Measurements from ENCODE around the gene TDRD15.
"Not testable (repeated sequence)": the region's sequence is repeated elsewhere in the genome, so short reads cannot be mapped to it uniquely, and the experiment has no call there.

Gene TDRD15

DNA sequence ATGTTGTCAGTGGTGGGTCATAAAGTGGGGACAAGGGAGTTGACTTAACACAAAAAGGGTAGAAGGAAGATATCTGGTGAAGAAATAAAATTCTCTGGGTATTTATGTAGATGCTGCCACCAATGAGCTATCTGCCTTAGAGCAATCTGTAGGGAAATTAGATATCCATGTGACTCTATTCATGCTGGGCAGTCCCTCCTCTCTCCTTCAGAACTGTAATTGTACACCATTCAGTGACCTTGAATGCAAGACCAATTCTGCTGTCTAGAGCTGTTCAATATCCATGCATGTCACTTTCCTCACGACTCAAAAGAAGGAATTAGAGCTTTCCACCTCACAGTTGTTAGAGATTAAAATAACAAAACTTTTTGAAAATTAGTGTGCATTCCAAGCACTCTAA, 28.6 kb upstream of the TDRD15 start:
- no peak overlapping the region for H3K4me3 ChIP-seq (replicated peaks; ENCODE audit: low read depth, low read length)
- no peaks in the 10 kb centered on the region for H3K27me3 ChIP-seq (replicated peaks; ENCODE audit: control insufficient read depth, insufficient read depth, low read length)
- no peak for TF ChIP-seq CTCF (IDR thresholded peaks at IDR 0.05; ENCODE audit: insufficient read depth, low read length, poor library complexity, severe bottlenecking)
- DNase-seq (ENCODE audit: extremely low read depth, insufficient read length), result no peak
- no peaks in the 10 kb centered on the region for H3K36me3 ChIP-seq (ENCODE audit: control insufficient read depth, insufficient read depth, low read length)

GRCh38 chr2:21095714-21096113, 28.1 kb upstream of the TDRD15 start:
- Histone ChIP-seq H3K27me3 (replicated peaks; ENCODE audit: control insufficient read depth, insufficient read depth, low read length) (no peaks in the 10 kb centered on the region), H3K4me3 (replicated peaks; ENCODE audit: low read depth, low read length) (no peak overlapping the region), H3K36me3 (ENCODE audit: control insufficient read depth, insufficient read depth, low read length) (no peaks in the 10 kb centered on the region)
- no peak for TF ChIP-seq CTCF (IDR thresholded peaks at IDR 0.05; ENCODE audit: insufficient read depth, low read length, poor library complexity, severe bottlenecking)
- no peak for DNase-seq (ENCODE audit: extremely low read depth, insufficient read length)

GRCh38 chr2:21096458-21096857, 27.3 kb upstream of the TDRD15 start:
- no peak for TF ChIP-seq CTCF (IDR thresholded peaks at IDR 0.05; ENCODE audit: insufficient read depth, low read length, poor library complexity, severe bottlenecking)
- Histone ChIP-seq H3K27me3 (replicated peaks; ENCODE audit: control insufficient read depth, insufficient read depth, low read length) (no peaks in the 10 kb centered on the region), H3K36me3 (ENCODE audit: control insufficient read depth, insufficient read depth, low read length) (no peaks in the 10 kb centered on the region), H3K4me3 (replicated peaks; ENCODE audit: low read depth, low read length) (no peak overlapping the region)
- DNase-seq (ENCODE audit: extremely low read depth, insufficient read length), result no peak

- no peak for TF ChIP-seq CTCF (IDR thresholded peaks at IDR 0.05; ENCODE audit: insufficient read depth, low read length, poor library complexity, severe bottlenecking)
- Histone ChIP-seq H3K27me3 (replicated peaks; ENCODE audit: control insufficient read depth, insufficient read depth, low read length) (no peaks in the 10 kb centered on the region), H3K4me3 (replicated peaks; ENCODE audit: low read depth, low read length) (no peak overlapping the region), H3K36me3 (ENCODE audit: control insufficient read depth, insufficient read depth, low read length) (no peaks in the 10 kb centered on the region)
- DNase-seq (ENCODE audit: extremely low read depth, insufficient read length), result no peak
Observed at GRCh38 chr2:21097331-21097730, 26.4 kb upstream of the TDRD15 start.

- TF ChIP-seq CTCF (IDR thresholded peaks at IDR 0.05; ENCODE audit: insufficient read depth, low read length, poor library complexity, severe bottlenecking), result no peak
- no peaks in the 10 kb centered on the region for H3K36me3 ChIP-seq (ENCODE audit: control insufficient read depth, insufficient read depth, low read length)
- H3K27me3 ChIP-seq (replicated peaks; ENCODE audit: control insufficient read depth, insufficient read depth, low read length), result no peaks in the 10 kb centered on the region; the same call in 1 of the 2 replicates
Observed at GRCh38 chr2:21098294-21098693, 25.5 kb upstream of the TDRD15 start.

DNA sequence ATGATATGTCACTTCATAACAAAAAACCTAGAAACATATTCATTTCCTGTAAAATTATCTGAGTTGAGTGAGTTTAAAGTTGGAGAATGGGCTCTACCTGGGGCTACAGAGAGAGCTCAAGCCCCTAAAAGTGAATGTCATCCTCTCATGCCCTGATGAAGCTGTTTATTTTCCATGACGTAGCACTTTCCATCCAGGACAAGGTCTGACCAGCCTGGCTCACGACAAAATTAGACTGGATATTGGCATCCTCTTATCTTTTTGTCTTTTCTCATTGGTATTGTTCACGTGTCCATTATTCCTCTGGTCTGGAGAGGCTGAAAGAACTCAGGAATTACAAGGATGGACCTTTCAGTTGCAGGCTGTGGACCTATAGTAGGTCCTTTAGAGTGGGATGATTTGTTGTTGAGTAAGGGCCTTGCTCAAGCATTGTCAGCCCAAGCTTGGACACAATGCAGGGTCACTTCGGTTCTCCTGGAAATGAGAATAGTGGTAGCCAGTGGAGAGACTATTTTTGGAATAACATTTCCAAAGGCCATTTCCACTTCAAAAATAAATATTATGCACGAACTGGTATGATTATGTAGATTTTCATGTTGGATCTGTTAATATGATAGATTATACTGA, 24.4 kb upstream of the TDRD15 start:
- no peak for DNase-seq (ENCODE audit: extremely low read depth, insufficient read length)
- Histone ChIP-seq H3K27me3 (replicated peaks; ENCODE audit: control insufficient read depth, insufficient read depth, low read length) (no peaks in the 10 kb centered on the region; the same call in 1 of the 2 replicates), H3K4me3 (replicated peaks; ENCODE audit: low read depth, low read length) (no peak overlapping the region), H3K36me3 (ENCODE audit: control insufficient read depth, insufficient read depth, low read length) (no peaks in the 10 kb centered on the region)
- no peak for TF ChIP-seq CTCF (IDR thresholded peaks at IDR 0.05; ENCODE audit: insufficient read depth, low read length, poor library complexity, severe bottlenecking)

More at GRCh38 chr2:21098294-21098693, 25.5 kb upstream of the TDRD15 start:
- no peak overlapping the region for H3K4me3 ChIP-seq (replicated peaks; ENCODE audit: low read depth, low read length)
- DNase-seq (ENCODE audit: extremely low read depth, insufficient read length), result no peak

DNA sequence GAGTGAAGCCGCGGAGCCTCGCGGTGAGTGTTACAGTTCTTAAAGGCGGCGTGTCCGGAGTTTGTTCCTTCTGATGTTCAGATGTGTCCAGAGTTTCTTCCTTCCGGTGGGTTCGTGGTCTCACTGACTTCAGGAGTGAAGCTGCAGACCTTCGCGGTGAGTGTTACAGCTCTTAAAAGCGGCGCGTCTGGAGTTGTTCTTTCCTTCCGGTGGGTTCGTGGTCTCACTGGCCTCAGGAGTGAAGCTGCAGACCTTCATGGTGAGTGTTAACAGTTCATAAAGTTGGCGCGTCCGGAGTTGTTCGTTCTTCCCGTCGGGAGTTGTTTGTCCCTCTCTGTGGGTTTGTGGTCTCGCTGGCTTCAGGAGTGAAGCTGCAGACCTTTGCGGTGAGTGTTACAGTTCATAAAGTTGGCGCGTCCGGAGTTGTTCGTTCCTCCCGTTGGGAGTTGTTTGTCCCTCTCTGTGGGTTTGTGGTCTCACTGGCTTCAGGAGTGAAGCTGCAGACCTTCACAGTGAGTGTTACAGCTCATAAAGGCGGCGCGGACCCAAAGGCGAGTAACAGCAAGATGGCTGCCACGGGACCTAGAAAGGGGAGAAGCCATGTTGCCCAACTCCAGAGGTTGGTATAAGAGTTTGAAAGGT, 22.1 kb upstream of the TDRD15 start:
- not testable (repeated sequence) for H3K36me3 ChIP-seq (ENCODE audit: control insufficient read depth, insufficient read depth, low read length); H3K27me3 ChIP-seq (replicated peaks; ENCODE audit: control insufficient read depth, insufficient read depth, low read length); DNase-seq (ENCODE audit: extremely low read depth, insufficient read length); H3K4me3 ChIP-seq (replicated peaks; ENCODE audit: low read depth, low read length)
